SK-N-SH treated with all-trans-retinoic acid at 6 μM for 48 hours (cell line): ENCODE results near the gene DST.

Source experiments
- ATAC-seq: fragments of 200-7000 bp; cut with Tn5 transposase; 3 replicates; pipeline ENCODE4 v1.9.1; 2020; ENCODE audit warnings: mild to moderate bottlenecking, moderate library complexity
- BACH2 ChIP-seq: fragments of 250-450 bp; sonication (Bioruptor Pico); IDR thresholded peaks from 2 replicates; pipeline ENCODE4 v1.9.0; 2021; ENCODE audit warnings: mild to moderate bottlenecking, borderline replicate concordance
- CSDC2 ChIP-seq: fragments of 250-450 bp; sonication (Bioruptor Pico); IDR thresholded peaks from 2 replicates; pipeline ENCODE4 v1.5.0; 2020; ENCODE audit warnings: mild to moderate bottlenecking, moderate library complexity
- CSRNP3 ChIP-seq: fragments of 250-450 bp; sonication (Bioruptor Pico); IDR thresholded peaks from 2 replicates; pipeline ENCODE4 v1.5.1; 2021; ENCODE audit warnings: mild to moderate bottlenecking, moderate library complexity
- ESRRG ChIP-seq: fragments of 250-450 bp; sonication (Bioruptor Pico); IDR thresholded peaks from 2 replicates; pipeline ENCODE4 v1.6.1; 2021; ENCODE audit warnings: mild to moderate bottlenecking
- GLIS3 ChIP-seq: fragments of 250-450 bp; sonication (Bioruptor Pico); IDR thresholded peaks from 2 replicates; pipeline ENCODE4 v1.5.0; 2020; ENCODE audit warnings: mild to moderate bottlenecking, moderate library complexity
- ISL1 ChIP-seq: fragments of 250-450 bp; sonication (Bioruptor Pico); IDR thresholded peaks from 2 replicates; pipeline ENCODE4 v2.1.2; 2022; ENCODE audit warnings: mild to moderate bottlenecking, moderate library complexity
- PATZ1 ChIP-seq: fragments of 250-450 bp; sonication (Bioruptor Pico); IDR thresholded peaks from 2 replicates; pipeline ENCODE4 v1.8.0; 2020; ENCODE audit warnings: mild to moderate bottlenecking, moderate library complexity, borderline replicate concordance
- POU6F1 ChIP-seq: fragments of 250-450 bp; sonication (Bioruptor Pico); IDR thresholded peaks from 2 replicates; pipeline ENCODE4 v1.8.0; 2021; ENCODE audit warnings: low read depth, mild to moderate bottlenecking, moderate library complexity, borderline replicate concordance
- PPARA ChIP-seq: fragments of 250-450 bp; sonication (Bioruptor Pico); IDR thresholded peaks from 2 replicates; pipeline ENCODE4 v1.5.0; 2020; ENCODE audit warnings: mild to moderate bottlenecking, borderline replicate concordance
- RARB ChIP-seq: fragments of 250-450 bp; sonication (Bioruptor Pico); IDR thresholded peaks from 2 replicates; pipeline ENCODE4 v1.8.0; 2021; ENCODE audit warnings: mild to moderate bottlenecking, moderate library complexity
- TCF4 ChIP-seq: fragments of 250-450 bp; sonication (Bioruptor Pico); IDR thresholded peaks from 2 replicates; pipeline ENCODE4 v1.8.0; 2021; ENCODE audit warnings: mild to moderate bottlenecking, moderate library complexity, borderline replicate concordance
- ZFP3 ChIP-seq: fragments of 250-450 bp; sonication (Bioruptor Pico); IDR thresholded peaks from 2 replicates; pipeline ENCODE4 v1.5.0; 2020; ENCODE audit warnings: mild to moderate bottlenecking, moderate library complexity
- ZFP30 ChIP-seq: fragments of 450-650 bp; formaldehyde crosslinking; IDR thresholded peaks from 2 replicates; pipeline ENCODE4 v1.5.0; 2022; ENCODE audit warnings: mild to moderate bottlenecking, moderate library complexity
- ZNF70 ChIP-seq: fragments of 450-650 bp; formaldehyde crosslinking; IDR thresholded peaks from 2 replicates; pipeline ENCODE4 v1.5.0; 2020; ENCODE audit warnings: mild to moderate bottlenecking, moderate library complexity
- ZNF8 ChIP-seq: fragments of 450-650 bp; formaldehyde crosslinking; IDR thresholded peaks from 2 replicates; pipeline ENCODE4 v1.5.0; 2020; ENCODE audit warnings: mild to moderate bottlenecking, moderate library complexity
- TF ChIP-seq, protein P1 (sequence below): fragments of 250-450 bp; sonication (Bioruptor Pico); IDR thresholded peaks from 2 replicates; pipeline ENCODE4 v1.5.0; 2020; ENCODE audit warnings: mild to moderate bottlenecking, moderate library complexity
- TF ChIP-seq, protein P2 (sequence below): fragments of 250-450 bp; sonication (Bioruptor Pico); IDR thresholded peaks from 2 replicates; pipeline ENCODE4 v1.5.1; 2020; ENCODE audit warnings: low read depth, mild to moderate bottlenecking, moderate library complexity

Gene DST

DNA sequence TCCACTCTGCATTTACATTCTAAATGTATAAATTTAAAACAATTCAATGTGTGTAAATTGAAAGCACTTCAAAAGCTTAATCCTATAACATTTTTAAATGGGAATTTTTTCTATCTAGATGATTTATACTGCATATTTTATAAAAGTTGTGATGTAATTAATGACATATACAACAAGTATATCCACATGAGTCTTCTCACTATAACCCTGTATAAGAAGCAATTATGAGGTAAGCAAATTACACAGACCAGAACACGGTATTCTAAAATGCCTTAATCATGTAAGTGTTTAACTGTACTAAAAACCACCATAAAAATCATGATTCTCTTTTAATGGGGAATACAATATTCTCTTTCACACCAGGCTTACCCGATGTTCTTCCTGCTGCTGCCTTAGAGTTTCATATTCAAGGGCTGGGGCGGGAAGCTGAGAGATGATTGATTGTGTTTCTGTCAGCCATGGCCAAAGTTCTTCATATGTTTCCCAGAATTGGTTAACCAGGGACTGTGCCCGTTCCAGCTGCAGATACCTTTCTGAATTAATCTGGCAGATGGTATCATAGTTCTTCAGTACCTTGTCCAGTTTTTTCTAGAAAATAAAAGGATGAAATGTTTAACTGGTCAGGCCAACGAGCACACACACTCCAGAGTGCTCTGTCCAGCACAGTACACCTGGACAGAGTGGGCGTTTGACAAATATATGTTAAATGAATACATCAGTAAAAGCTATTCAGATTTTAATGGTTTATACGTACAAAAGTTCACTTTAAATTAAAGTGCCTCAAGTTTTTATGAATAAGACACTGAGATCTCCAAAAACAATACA, 127.4 kb downstream of the DST start:
- no peak for ATAC-seq
- TF ChIP-seq ZFP3 (CRISPR knock-in tag) (no peak), CSRNP3 (CRISPR knock-in tag) (no peak), BACH2 (no peak), ZNF70 (CRISPR knock-in tag) (no peak), ZNF8 (CRISPR knock-in tag) (no peak), CSDC2 (CRISPR knock-in tag) (no peak), POU6F1 (no peak), TCF4 (CRISPR knock-in tag) (no peak), ZFP30 (CRISPR knock-in tag) (no peak)
- TF ChIP-seq, protein P1, sequence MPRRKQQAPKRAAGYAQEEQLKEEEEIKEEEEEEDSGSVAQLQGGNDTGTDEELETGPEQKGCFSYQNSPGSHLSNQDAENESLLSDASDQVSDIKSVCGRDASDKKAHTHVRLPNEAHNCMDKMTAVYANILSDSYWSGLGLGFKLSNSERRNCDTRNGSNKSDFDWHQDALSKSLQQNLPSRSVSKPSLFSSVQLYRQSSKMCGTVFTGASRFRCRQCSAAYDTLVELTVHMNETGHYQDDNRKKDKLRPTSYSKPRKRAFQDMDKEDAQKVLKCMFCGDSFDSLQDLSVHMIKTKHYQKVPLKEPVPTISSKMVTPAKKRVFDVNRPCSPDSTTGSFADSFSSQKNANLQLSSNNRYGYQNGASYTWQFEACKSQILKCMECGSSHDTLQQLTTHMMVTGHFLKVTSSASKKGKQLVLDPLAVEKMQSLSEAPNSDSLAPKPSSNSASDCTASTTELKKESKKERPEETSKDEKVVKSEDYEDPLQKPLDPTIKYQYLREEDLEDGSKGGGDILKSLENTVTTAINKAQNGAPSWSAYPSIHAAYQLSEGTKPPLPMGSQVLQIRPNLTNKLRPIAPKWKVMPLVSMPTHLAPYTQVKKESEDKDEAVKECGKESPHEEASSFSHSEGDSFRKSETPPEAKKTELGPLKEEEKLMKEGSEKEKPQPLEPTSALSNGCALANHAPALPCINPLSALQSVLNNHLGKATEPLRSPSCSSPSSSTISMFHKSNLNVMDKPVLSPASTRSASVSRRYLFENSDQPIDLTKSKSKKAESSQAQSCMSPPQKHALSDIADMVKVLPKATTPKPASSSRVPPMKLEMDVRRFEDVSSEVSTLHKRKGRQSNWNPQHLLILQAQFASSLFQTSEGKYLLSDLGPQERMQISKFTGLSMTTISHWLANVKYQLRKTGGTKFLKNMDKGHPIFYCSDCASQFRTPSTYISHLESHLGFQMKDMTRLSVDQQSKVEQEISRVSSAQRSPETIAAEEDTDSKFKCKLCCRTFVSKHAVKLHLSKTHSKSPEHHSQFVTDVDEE (CRISPR knock-in tag): no peak
- TF ChIP-seq, protein P2, sequence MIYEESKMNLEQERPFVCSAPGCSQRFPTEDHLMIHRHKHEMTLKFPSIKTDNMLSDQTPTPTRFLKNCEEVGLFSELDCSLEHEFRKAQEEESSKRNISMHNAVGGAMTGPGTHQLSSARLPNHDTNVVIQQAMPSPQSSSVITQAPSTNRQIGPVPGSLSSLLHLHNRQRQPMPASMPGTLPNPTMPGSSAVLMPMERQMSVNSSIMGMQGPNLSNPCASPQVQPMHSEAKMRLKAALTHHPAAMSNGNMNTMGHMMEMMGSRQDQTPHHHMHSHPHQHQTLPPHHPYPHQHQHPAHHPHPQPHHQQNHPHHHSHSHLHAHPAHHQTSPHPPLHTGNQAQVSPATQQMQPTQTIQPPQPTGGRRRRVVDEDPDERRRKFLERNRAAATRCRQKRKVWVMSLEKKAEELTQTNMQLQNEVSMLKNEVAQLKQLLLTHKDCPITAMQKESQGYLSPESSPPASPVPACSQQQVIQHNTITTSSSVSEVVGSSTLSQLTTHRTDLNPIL (CRISPR knock-in tag): no peak
- TF ChIP-seq, all 23 proteins: peak for 0

DNA sequence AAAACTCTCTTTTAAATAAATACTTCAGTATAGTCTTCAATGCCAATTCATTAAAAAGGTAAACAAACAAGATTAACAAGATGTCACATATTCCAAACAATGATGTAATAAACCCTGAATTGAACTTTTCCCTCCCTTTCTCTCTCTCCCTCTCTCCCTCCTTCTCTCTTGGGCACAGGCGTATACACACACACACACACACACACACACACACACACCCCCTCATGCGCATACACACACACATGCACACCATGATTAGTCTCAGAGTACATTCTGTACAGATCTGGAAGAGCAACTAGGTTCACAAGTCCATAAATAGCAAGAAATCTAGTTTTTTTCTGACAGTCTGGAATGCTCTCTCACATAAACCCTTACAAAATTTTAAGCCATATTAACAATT, 128.3 kb downstream of the DST start:
- TF ChIP-seq ZFP30 (CRISPR knock-in tag): no peak
- TF ChIP-seq PATZ1 (CRISPR knock-in tag): no peak
- no peak for TF ChIP-seq CSDC2 (CRISPR knock-in tag)
- no peak for TF ChIP-seq BACH2
- TF ChIP-seq ZFP3 (CRISPR knock-in tag): no peak
- TF ChIP-seq, protein P1 (CRISPR knock-in tag): no peak
- TF ChIP-seq ISL1 (CRISPR knock-in tag): no peak
- ATAC-seq: no peak

GRCh38 chr6:56513631-56514030, 129.1 kb downstream of the DST start:
- no peak for ATAC-seq
- TF ChIP-seq GLIS3 (CRISPR knock-in tag) (no peak), ESRRG (CRISPR knock-in tag) (no peak), ZFP30 (CRISPR knock-in tag) (no peak), RARB (no peak), ZNF70 (CRISPR knock-in tag) (no peak), ZNF8 (CRISPR knock-in tag) (no peak), PPARA (CRISPR knock-in tag) (no peak)
- TF ChIP-seq, protein P1 (CRISPR knock-in tag): no peak
